Right lobe of liver (tissue), 4 donors: ENCODE results near the gene CLEC1B.

Experiments
- POLR2A ChIP-seq: fragments of 450-650 bp; IDR thresholded peaks from one replicate; pipeline ENCODE4 v1.6.1; 2017; ENCODE audit warnings: antibody characterized with exemption, mild to moderate bottlenecking
- TF ChIP-seq, protein P1 (sequence below), 4 donors: fragments of 200-600 bp in 3 of 4; fragments of 450-650 bp in 1 of 4; IDR thresholded peaks; one replicate each; pipeline versions ENCODE4 v1.5.1 to v1.8.0; 2016 to 2022; ENCODE audit warnings: antibody characterized with exemption in 4 of 4, mild to moderate bottlenecking in 2 of 4
- donor health status: DM: no; HTN: no; CAD: no.
- donor health status: DM: no; HTN: no; CAD: no.
- donor health status: DM: no; HTN: yes; CAD: no.

GRCh38 chr12:10031321-10031720 lies 32.4 kb upstream of the CLEC1B start:
- TF ChIP-seq, protein P1, sequence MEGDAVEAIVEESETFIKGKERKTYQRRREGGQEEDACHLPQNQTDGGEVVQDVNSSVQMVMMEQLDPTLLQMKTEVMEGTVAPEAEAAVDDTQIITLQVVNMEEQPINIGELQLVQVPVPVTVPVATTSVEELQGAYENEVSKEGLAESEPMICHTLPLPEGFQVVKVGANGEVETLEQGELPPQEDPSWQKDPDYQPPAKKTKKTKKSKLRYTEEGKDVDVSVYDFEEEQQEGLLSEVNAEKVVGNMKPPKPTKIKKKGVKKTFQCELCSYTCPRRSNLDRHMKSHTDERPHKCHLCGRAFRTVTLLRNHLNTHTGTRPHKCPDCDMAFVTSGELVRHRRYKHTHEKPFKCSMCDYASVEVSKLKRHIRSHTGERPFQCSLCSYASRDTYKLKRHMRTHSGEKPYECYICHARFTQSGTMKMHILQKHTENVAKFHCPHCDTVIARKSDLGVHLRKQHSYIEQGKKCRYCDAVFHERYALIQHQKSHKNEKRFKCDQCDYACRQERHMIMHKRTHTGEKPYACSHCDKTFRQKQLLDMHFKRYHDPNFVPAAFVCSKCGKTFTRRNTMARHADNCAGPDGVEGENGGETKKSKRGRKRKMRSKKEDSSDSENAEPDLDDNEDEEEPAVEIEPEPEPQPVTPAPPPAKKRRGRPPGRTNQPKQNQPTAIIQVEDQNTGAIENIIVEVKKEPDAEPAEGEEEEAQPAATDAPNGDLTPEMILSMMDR (IDR thresholded peaks at IDR 0.05), result no peak
- no peak for TF ChIP-seq POLR2A
